ENCODE results near the gene PAMR1. TPM values are rescaled to one million over a fixed set of nuclear protein-coding genes. Genes with fewer than 3 reads are reported as not detected.

PAMR1 gene
- total and polyA plus RNA-seq, 4 donors: 0.60 to 15.2 (median 1.4) TPM

- DNase-seq (no peak), ATAC-seq (ENCODE audit: insufficient read depth, low FRiP score) (no peak)
- WGBS, 2 donors: 58 to 73% methylated on average over 1 of the region's 1 CpG
Measured at GRCh38 chr11:35496416-35496815, 29.0 kb downstream of the PAMR1 start.

GRCh38 chr11:35494957-35495490 lies 30.4 kb downstream of the PAMR1 start:
- no peaks in the 10 kb centered on the region for H3K4me1 ChIP-seq (ENCODE audit: control insufficient read depth in 5 of 5, insufficient read depth in 5 of 5, low read length in 5 of 5)
- H3K9ac ChIP-seq (ENCODE audit: insufficient read depth in 1 of 2, low read length in 2 of 2): no peak overlapping the region
- H3K9me3 ChIP-seq (ENCODE audit: control insufficient read depth in 4 of 4, insufficient read depth in 3 of 4, low read length in 3 of 4): peaks cover 0 to 3% (median 0%) of the 10 kb centered on the region in 4 donors
- DNase-seq (no peak), ATAC-seq (ENCODE audit: insufficient read depth, low FRiP score) (no peak)
- no peak overlapping the region for H3K27ac ChIP-seq (ENCODE audit: low read depth in 1 of 2, low read length in 1 of 2)
- H3K27me3 ChIP-seq (ENCODE audit: control insufficient read depth in 3 of 3, insufficient read depth in 3 of 3, low read length in 2 of 3): peaks cover 0 to 4% (median 0%) of the 10 kb centered on the region in 3 donors
- 96 to 98% methylated on average over 5 of the region's 5 CpGs for WGBS, 2 donors
- H3K4me3 ChIP-seq: no peak overlapping the region
- no peaks in the 10 kb centered on the region for H3K36me3 ChIP-seq (ENCODE audit: control insufficient read depth in 4 of 4, insufficient read depth in 4 of 4, low read length in 4 of 4)
- no peak for TF ChIP-seq CTCF (IDR thresholded peaks at IDR 0.05; ENCODE audit: control extremely low read depth, extremely low read depth)

More at GRCh38 chr11:35496416-35496815, 29.0 kb downstream of the PAMR1 start:
- H3K27me3 ChIP-seq (ENCODE audit: control insufficient read depth in 3 of 3, insufficient read depth in 3 of 3, low read length in 2 of 3): no peaks in the 10 kb centered on the region
- no peak overlapping the region for H3K27ac ChIP-seq (ENCODE audit: low read depth in 1 of 2, low read length in 1 of 2)
- no peaks in the 10 kb centered on the region for H3K4me1 ChIP-seq (ENCODE audit: control insufficient read depth in 5 of 5, insufficient read depth in 5 of 5, low read length in 5 of 5)
- no peak overlapping the region for H3K4me3 ChIP-seq
- no peak for TF ChIP-seq CTCF (IDR thresholded peaks at IDR 0.05; ENCODE audit: control extremely low read depth, extremely low read depth)
- no peaks in the 10 kb centered on the region for H3K36me3 ChIP-seq (ENCODE audit: control insufficient read depth in 4 of 4, insufficient read depth in 4 of 4, low read length in 4 of 4)
- no peak overlapping the region for H3K9ac ChIP-seq (ENCODE audit: insufficient read depth in 1 of 2, low read length in 2 of 2)
- H3K9me3 ChIP-seq (ENCODE audit: control insufficient read depth in 4 of 4, insufficient read depth in 3 of 4, low read length in 3 of 4): peaks cover 0 to 3% (median 0%) of the 10 kb centered on the region in 4 donors

- no peaks in the 10 kb centered on the region for H3K4me1 ChIP-seq (ENCODE audit: control insufficient read depth in 5 of 5, insufficient read depth in 5 of 5, low read length in 5 of 5)
- H3K9me3 ChIP-seq (ENCODE audit: control insufficient read depth in 4 of 4, insufficient read depth in 3 of 4, low read length in 3 of 4): peaks cover 0 to 3% (median 0%) of the 10 kb centered on the region in 4 donors
- DNase-seq (peak in 1 of 3 donors; percentile 11), ATAC-seq (ENCODE audit: insufficient read depth, low FRiP score) (no peak)
- TF ChIP-seq CTCF (IDR thresholded peaks at IDR 0.05; ENCODE audit: control extremely low read depth, extremely low read depth): no peak
- 63 to 80% methylated on average over 4 of the region's 4 CpGs for WGBS, 2 donors
- peaks cover 0 to 4% (median 0%) of the 10 kb centered on the region in 3 donors for H3K27me3 ChIP-seq (ENCODE audit: control insufficient read depth in 3 of 3, insufficient read depth in 3 of 3, low read length in 2 of 3)
- H3K4me3 ChIP-seq: no peak overlapping the region
- no peak overlapping the region for H3K9ac ChIP-seq (ENCODE audit: insufficient read depth in 1 of 2, low read length in 2 of 2)
- H3K27ac ChIP-seq (ENCODE audit: low read depth in 1 of 2, low read length in 1 of 2): no peak overlapping the region
- H3K36me3 ChIP-seq (ENCODE audit: control insufficient read depth in 4 of 4, insufficient read depth in 4 of 4, low read length in 4 of 4): no peaks in the 10 kb centered on the region
Measured at GRCh38 chr11:35491231-35491871, 34.1 kb downstream of the PAMR1 start.
